Trophoblast cell (in vitro differentiated cells and primary cell): ENCODE measurements around the gene DLK1.

Source experiments
- DNase-seq, 2 donors: peaks; one replicate each; pipeline ENCODE4 v3.0.0-alpha.2; 2016
- H2AFZ ChIP-seq: 2 replicates; pipeline ENCODE4 v1.6.1; 2013; ENCODE audit warnings: low read length, moderate library complexity, mild to moderate bottlenecking; ENCODE audit not compliant: insufficient read depth, poor library complexity
- H2AK5ac ChIP-seq: 2 replicates; pipeline ENCODE4 v1.6.1; 2013; ENCODE audit warnings: mild to moderate bottlenecking, low read length
- H2BK120ac ChIP-seq: 2 replicates; pipeline ENCODE4 v1.6.1; 2013; ENCODE audit warnings: low read length, mild to moderate bottlenecking, moderate library complexity; ENCODE audit not compliant: insufficient read depth, poor library complexity
- H2BK12ac ChIP-seq: 2 replicates; pipeline ENCODE4 v1.6.1; 2013; ENCODE audit warnings: mild to moderate bottlenecking, low read length, moderate library complexity
- H2BK5ac ChIP-seq: 2 replicates; pipeline ENCODE4 v1.6.1; 2013; ENCODE audit warnings: low read length, low read depth, moderate library complexity, mild to moderate bottlenecking; ENCODE audit not compliant: poor library complexity
- H3K14ac ChIP-seq: 2 replicates; pipeline ENCODE4 v1.6.1; 2013; ENCODE audit warnings: mild to moderate bottlenecking, low read length
- H3K18ac ChIP-seq: 2 replicates; pipeline ENCODE4 v1.6.1; 2013; ENCODE audit warnings: mild to moderate bottlenecking, low read length
- H3K23ac ChIP-seq: 2 replicates; pipeline ENCODE4 v1.6.1; 2013; ENCODE audit warnings: low read length
- H3K27ac ChIP-seq: 2 replicates; pipeline ENCODE4 v1.5.1; 2013; ENCODE audit warnings: low read depth, mild to moderate bottlenecking, inconsistent platforms, low read length, moderate library complexity
- H3K27me3 ChIP-seq: 2 replicates; pipeline ENCODE4 v1.6.1; 2013; ENCODE audit warnings: inconsistent platforms, mild to moderate bottlenecking, low read length, moderate library complexity; ENCODE audit not compliant: insufficient read depth
- H3K36me3 ChIP-seq, 2 experiments: 1 replicate in 1 of 2; 2 replicates in 1 of 2; pipeline ENCODE4 v1.6.1; 2013; ENCODE audit warnings: low read length in 2 of 2, mild to moderate bottlenecking in 2 of 2, moderate library complexity in 1 of 2; ENCODE audit not compliant: insufficient read depth in 2 of 2, control insufficient read depth in 1 of 2
- H3K4ac ChIP-seq: 2 replicates; pipeline ENCODE4 v1.6.1; 2013; ENCODE audit warnings: low read depth, mild to moderate bottlenecking, low read length, moderate library complexity
- H3K4me1 ChIP-seq, 2 experiments: 1 replicate in 1 of 2; 2 replicates in 1 of 2; pipeline ENCODE4 v1.6.1; 2013; ENCODE audit warnings: low read length in 2 of 2, mild to moderate bottlenecking in 2 of 2, moderate library complexity in 1 of 2; ENCODE audit not compliant: insufficient read depth in 2 of 2, control insufficient read depth in 1 of 2
- H3K4me2 ChIP-seq: 2 replicates; pipeline ENCODE4 v1.6.1; 2013; ENCODE audit warnings: inconsistent platforms, mild to moderate bottlenecking, low read length, moderate library complexity
- H3K4me3 ChIP-seq: 2 replicates; pipeline ENCODE4 v1.5.1; 2013; ENCODE audit warnings: mild to moderate bottlenecking, low read depth, low read length, inconsistent platforms
- H3K79me1 ChIP-seq: one replicate; pipeline ENCODE4 v1.6.1; 2013; ENCODE audit warnings: low read length
- H3K79me2 ChIP-seq: 2 replicates; pipeline ENCODE4 v1.6.1; 2013; ENCODE audit warnings: low read length, mild to moderate bottlenecking; ENCODE audit not compliant: control insufficient read depth, insufficient read depth, poor library complexity
- H3K9ac ChIP-seq: 2 replicates; pipeline ENCODE4 v1.6.1; 2013; ENCODE audit warnings: mild to moderate bottlenecking, low read length
- H3K9me3 ChIP-seq: 2 replicates; pipeline ENCODE4 v1.6.1; 2013; ENCODE audit warnings: low read depth, mild to moderate bottlenecking, control low read depth, inconsistent platforms, low read length; ENCODE audit not compliant: insufficient read depth
- H4K12ac ChIP-seq: 2 replicates; pipeline ENCODE4 v1.6.1; 2013; ENCODE audit warnings: low read depth, mild to moderate bottlenecking, low read length, moderate library complexity
- H4K8ac ChIP-seq: 2 replicates; pipeline ENCODE4 v1.6.1; 2013; ENCODE audit warnings: low read depth, mild to moderate bottlenecking, low read length, moderate library complexity
- H4K91ac ChIP-seq: one replicate; pipeline ENCODE4 v1.6.1; 2013; ENCODE audit warnings: low read depth, mild to moderate bottlenecking, low read length, moderate library complexity
- WGBS: extraction: QIAGEN DNeasy Blood & Tissue Kit; methylation state at CpG from one replicate; pipeline ENCODE4 v1.1.7; 2013; ENCODE audit warnings: missing lambda C conversion rate; ENCODE audit not compliant: insufficient read length, insufficient coverage; ENCODE audit errors: extremely low coverage; 5-methylcytosine and 5-hydroxymethylcytosine counted together

DLK1 gene

GRCh38 chr14:100711493-100711892 is 15.2 kb upstream of the DLK1 start:
- Histone ChIP-seq H4K91ac (no peak overlapping the region), H3K79me2 (no peaks in the 10 kb centered on the region), H2BK12ac (no peak overlapping the region), H3K23ac (no peak overlapping the region), H3K4me1 (peaks cover 14 to 22% of the 10 kb centered on the region in 2 experiments), H3K18ac (no peak overlapping the region), H3K4me2 (no peak overlapping the region), H2BK120ac (no peak overlapping the region), H3K4ac (no peak overlapping the region), H4K12ac (no peak overlapping the region), H3K36me3 (no peaks in the 10 kb centered on the region), H3K27ac (no peak overlapping the region), H3K9me3 (peaks cover 4% of the 10 kb centered on the region), H3K79me1 (peaks cover 12% of the 10 kb centered on the region), H2BK5ac (no peak overlapping the region), H3K14ac (no peak overlapping the region), H3K27me3 (no peaks in the 10 kb centered on the region), H3K9ac (no peak overlapping the region), H3K4me3 (no peak overlapping the region), H2AK5ac (no peak overlapping the region), H2AFZ (no peak overlapping the region), H4K8ac (no peak overlapping the region)
- no CpG with 5 or more reads among the region's 12 CpGs for WGBS
- no peak for DNase-seq

DNA sequence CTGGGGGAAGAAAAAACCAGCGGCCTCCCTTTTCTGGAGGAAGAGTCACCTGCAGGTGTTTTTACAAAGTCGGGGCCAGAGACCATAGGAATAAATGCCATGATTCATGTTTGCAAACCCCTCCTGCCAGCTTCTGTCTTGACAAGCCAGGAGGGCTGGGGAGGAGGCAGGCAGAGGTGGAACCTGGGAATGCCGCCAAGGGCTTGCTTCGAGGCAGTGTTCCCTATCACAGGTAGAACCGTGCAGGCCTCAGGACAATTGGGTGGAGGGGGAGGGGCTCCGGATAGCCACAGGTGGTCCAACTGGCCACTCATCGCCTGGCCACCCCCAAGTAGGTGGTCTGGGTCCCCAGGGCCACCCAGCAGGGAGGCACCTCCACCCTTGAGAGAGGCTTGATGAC is 14.2 kb upstream of the DLK1 start:
- no CpG with 5 or more reads among the region's 7 CpGs for WGBS
- Histone ChIP-seq H3K4me2 (no peak overlapping the region), H3K14ac (no peak overlapping the region), H3K9ac (no peak overlapping the region), H3K79me2 (no peaks in the 10 kb centered on the region), H3K4me1 (peaks cover 14 to 22% of the 10 kb centered on the region in 2 experiments), H3K18ac (no peak overlapping the region), H3K27ac (no peak overlapping the region), H3K4me3 (no peak overlapping the region), H4K8ac (no peak overlapping the region), H4K12ac (no peak overlapping the region), H3K27me3 (no peaks in the 10 kb centered on the region), H2BK12ac (no peak overlapping the region), H3K9me3 (peaks cover 7% of the 10 kb centered on the region), H3K23ac (no peak overlapping the region), H2BK120ac (no peak overlapping the region), H2BK5ac (no peak overlapping the region), H2AFZ (no peak overlapping the region), H2AK5ac (no peak overlapping the region), H3K79me1 (peaks cover 12% of the 10 kb centered on the region), H4K91ac (no peak overlapping the region), H3K36me3 (no peaks in the 10 kb centered on the region), H3K4ac (no peak overlapping the region)
- no peak for DNase-seq

DNA sequence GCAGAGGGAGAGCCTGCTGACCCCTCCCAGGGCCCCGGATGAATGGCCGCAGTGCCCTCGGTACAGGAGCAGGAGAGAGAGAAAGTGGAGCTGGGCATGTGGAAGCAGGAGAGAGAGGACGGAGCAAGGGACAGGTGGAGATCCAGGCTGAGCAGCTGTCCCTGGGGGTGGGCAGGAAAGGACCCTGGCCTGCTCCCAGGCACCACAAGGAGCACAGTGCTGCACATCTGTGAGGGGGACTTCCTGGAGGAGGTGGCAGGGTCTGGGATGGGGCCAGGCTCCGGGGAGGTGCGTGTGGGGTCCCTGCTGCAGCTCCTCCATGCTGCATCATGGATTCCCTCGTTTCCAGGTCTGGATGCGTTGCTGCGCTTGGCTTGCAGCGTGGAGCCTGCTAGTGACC is 13.0 kb upstream of the DLK1 start:
- H3K18ac ChIP-seq = no peak overlapping the region
- no peaks in the 10 kb centered on the region for H3K36me3 ChIP-seq
- no peak overlapping the region for H2AK5ac ChIP-seq
- no peak overlapping the region for H4K12ac ChIP-seq
- no peak overlapping the region for H4K8ac ChIP-seq
- peaks cover 6% of the 10 kb centered on the region for H3K79me1 ChIP-seq
- H2BK5ac ChIP-seq = no peak overlapping the region
- peaks cover 7% of the 10 kb centered on the region for H3K9me3 ChIP-seq
- H3K23ac ChIP-seq = no peak overlapping the region
- H2BK12ac ChIP-seq = no peak overlapping the region
- H3K27me3 ChIP-seq = no peaks in the 10 kb centered on the region
- no peak overlapping the region for H4K91ac ChIP-seq
- no peak overlapping the region for H3K27ac ChIP-seq
- no peak overlapping the region for H2BK120ac ChIP-seq
- no peak overlapping the region for H2AFZ ChIP-seq
- no peak overlapping the region for H3K4ac ChIP-seq
- no peak overlapping the region for H3K9ac ChIP-seq
- DNase-seq = no peak
- no peaks in the 10 kb centered on the region for H3K79me2 ChIP-seq
- H3K4me2 ChIP-seq = no peak overlapping the region
- peaks cover 8 to 15% of the 10 kb centered on the region in 2 experiments for H3K4me1 ChIP-seq
- no peak overlapping the region for H3K14ac ChIP-seq
- no peak overlapping the region for H3K4me3 ChIP-seq
- no CpG with 5 or more reads among the region's 10 CpGs for WGBS

GRCh38 chr14:100714258-100714892 is 12.3 kb upstream of the DLK1 start:
- Histone ChIP-seq H3K27me3 (no peaks in the 10 kb centered on the region), H4K91ac (no peak overlapping the region), H3K79me1 (peaks cover 5% of the 10 kb centered on the region), H3K4me3 (no peak overlapping the region), H3K36me3 (no peaks in the 10 kb centered on the region), H3K9me3 (peaks cover 7% of the 10 kb centered on the region), H2BK5ac (no peak overlapping the region), H3K23ac (no peak overlapping the region), H3K4me1 (peaks cover 3 to 9% of the 10 kb centered on the region in 2 experiments), H2AFZ (no peak overlapping the region), H3K4ac (no peak overlapping the region), H4K8ac (no peak overlapping the region), H2AK5ac (no peak overlapping the region), H3K9ac (no peak overlapping the region), H3K79me2 (no peaks in the 10 kb centered on the region), H3K18ac (no peak overlapping the region), H2BK12ac (no peak overlapping the region), H2BK120ac (no peak overlapping the region), H4K12ac (no peak overlapping the region), H3K27ac (no peak overlapping the region), H3K4me2 (no peak overlapping the region), H3K14ac (no peak overlapping the region)
- no CpG with 5 or more reads among the region's 23 CpGs for WGBS
- DNase-seq = no peak
